Stimulated activated CD8-positive, alpha-beta memory T cell treated with anti-CD3 and anti-CD28 coated beads, Interleukin-7, amount 100 ng/mL, for 48 hours (primary cell): ENCODE data around the gene C19orf25.

ENCODE experiments used
- DNase-seq, 2 donors: peaks; one replicate each; pipeline ENCODE4 v3.0.0-alpha.2; 2020; ENCODE audit warnings: low read depth in 1 of 2; ENCODE audit errors: extremely low read depth in 1 of 2

C19orf25 gene

DNA sequence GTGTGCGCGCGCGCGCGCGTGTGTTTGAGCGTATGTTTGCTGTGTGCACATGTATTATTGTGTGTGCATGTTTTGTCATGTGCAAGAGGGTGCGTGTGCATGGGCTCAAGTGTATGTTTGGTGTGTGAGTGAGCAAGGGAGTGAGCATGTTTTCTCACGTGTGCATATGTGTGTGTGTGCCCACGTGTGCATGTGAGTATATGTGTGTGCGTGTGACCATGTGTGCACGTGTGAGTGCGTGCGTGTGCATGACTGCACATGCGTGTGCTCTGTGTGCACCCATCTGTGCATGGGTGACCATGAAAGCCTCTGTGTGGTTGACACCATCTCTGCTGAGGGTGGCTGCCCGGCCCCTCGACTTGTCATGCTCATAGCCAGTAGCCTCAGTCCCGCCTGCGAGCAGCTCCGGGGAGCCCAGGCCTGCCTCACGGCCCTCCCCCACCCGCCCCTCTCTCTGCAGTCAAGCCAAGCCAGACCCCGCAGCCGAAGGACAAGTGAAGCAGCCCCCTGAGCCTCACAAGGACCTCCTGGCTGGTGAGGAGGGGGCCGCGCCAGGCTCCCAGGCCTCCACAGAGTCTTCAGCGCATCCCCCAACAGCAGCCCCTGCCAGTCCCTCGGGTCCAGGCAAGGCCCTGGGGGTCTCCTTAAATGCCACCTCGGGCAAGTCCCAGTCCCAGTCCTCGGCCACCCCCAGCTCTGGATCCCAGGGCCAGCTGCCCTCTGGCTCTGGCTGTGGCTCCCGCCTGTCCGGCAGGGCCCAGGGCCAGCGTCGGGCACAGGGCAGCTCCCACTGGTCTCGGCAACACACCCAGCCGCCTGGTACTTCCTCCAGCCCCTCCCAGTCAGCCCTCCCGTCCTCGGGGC, 17.9 kb upstream of the C19orf25 start:
- DNase-seq, result no peak

- DNase-seq, result no peak
Observed at GRCh38 chr19:1495799-1496713, 17.0 kb upstream of the C19orf25 start.

DNA sequence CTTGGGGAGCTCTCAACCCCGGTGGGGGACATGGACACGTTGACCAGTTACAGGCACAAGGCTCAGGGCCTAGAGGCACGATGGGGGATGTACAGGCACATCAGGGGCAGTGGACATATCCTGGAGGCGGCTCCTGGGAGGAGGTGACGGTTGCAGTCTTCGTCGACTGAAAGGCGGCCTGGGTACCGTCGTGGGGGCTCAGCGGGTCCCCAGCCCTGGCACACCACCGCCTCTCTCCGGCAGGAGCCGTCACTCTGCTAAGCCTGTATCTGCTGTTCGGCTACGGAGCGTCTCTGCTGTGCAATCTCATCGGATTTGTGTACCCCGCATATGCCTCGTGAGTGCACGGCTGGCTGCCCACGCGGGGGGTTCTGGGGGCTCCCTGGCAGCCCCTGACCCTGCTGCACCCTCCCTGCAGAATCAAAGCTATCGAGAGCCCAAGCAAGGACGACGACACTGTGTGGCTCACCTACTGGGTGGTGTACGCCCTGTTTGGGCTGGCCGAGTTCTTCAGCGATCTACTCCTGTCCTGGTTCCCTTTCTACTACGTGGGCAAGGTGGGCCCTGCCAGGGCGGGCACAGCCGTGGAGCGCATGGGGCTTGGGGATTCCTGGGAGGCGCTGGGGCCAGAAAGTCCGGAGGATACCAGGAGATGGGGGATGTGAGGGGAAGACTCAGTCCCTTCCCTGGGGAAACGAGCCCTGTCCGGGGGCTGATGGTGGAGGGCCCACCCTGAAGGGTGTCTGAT, 16.2 kb upstream of the C19orf25 start:
- no peak for DNase-seq

GRCh38 chr19:1494115-1494815, 15.2 kb upstream of the C19orf25 start:
- no peak for DNase-seq

DNA sequence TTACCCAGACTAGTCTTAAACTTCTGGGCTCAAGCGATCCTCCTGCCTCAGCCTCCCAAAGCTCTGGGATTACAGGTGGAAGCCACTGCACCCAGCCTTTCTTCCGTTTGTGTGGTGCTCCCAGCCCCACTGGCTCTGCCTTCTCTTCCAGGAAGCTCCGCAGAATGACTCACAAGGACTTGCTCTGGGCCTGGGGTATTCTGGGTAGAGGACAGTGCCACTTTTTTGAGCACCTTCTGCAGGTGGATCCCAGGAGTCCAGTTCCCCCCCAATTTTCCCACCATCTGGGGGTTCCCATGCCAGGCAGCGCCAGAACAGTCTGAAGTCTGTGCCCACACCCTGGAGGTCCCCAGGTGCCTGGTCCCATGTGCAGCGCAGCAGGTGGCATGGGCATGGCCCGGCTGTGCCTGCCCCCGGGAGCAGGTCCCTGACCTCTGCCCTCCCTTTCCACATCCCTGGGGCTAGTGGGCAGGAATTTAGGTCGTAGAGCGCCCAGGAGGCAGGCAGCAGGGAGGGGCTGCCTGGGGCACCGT, 13.5 kb upstream of the C19orf25 start:
- DNase-seq, result no peak

DNA sequence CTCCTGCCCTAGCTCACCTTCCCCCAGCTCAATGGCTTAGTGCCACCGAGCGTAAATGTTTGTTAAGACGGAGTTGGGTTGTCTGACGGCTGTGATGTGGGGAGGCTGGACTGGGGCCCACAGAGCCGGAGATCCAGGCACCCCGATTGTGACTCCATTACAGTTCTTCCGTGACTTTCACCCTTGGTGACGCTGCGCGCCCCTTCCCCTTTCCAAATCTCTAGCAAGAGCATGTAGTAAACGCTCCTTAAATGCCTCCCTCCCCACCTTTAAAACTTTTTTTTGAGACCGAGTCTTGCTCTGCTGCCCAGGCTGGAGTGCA, 12.8 kb upstream of the C19orf25 start:
- no peak for DNase-seq

DNA sequence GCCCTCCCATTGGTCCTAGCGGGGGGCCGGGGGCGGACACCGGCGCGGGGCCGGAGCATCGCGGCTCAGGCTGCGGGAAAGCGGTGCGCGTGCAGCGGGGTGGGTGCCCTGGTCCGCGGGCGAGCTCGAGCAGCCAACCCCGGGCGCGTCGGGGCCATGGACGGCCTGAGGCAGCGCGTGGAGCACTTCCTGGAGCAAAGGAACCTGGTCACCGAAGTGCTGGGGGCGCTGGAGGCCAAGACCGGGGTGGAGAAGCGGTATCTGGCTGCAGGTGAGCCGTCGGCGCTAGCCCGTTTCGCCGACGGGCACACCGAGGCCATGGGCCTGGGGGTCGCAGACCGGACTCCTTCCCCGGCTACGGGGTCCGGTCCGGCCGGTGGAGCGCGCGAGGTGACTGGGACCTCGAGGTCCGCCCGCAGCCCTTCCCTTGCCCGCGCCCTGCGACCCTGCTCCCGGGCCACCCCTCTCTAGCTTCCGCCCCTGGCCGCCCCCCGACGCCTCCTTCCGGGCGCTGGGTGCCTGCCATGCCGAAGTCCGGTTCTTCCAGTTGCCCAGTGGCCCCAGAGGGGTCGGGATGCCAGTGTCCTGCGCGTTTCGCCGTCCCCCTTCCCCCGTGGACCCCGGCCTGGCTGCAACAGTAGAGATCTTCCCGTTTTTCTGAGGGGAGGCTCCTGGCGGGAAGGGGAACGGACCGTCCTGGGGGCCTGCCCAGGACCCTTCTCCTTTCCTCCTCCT, 12.3 kb upstream of the C19orf25 start, which contains the start of gene REEP6:
Gene REEP6, plus strand, starts transcription at position 68 of the 735 bp plus-strand sequence. Its CDS starts 89 bp downstream, at position 157.
- no peak for DNase-seq

DNA sequence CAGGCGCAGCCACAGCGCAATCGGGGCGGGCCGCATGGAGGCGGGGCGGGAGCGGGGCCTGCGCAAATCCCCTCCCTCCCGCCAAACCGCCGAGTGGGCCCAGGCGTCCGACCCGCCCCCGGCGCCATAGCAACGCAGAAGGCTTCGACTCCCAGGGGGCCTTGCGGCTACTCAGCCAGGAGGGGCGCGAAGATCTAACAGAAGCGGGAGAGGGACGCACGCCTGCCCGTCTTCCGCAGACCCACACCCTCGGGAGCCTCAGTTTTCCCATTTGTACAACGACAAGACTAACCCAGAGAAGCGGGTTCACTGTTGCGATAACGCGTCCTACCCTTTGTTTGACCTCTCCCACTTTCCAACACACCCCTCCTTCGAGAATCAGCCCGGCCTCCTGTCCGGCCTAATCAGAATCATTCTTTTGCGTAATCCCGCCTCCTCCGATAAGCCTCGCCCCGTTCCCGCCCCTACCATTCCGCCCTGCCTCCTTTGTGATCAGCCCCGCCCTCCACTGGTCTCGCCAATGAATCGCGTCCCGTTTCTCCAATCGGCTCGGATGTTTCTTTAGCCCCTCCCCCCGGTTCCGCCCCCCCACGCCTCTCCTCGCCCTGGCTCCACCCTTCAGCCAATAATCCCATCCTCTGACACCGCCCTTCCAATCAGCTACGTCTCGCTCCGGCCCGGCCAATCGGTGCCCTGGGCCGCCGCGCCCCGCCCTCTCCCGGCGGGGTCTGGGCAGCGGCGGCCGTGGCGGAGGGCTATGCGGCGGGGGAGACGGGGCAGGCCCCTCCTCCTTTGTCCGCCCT, 11.5 kb upstream of the C19orf25 start, which contains the start of gene PCSK4:
Gene PCSK4, minus strand, starts transcription at position 40 of the 803 bp plus-strand sequence. Its CDS starts 4 bp downstream, at position 36.
- peak; percentile 91 to 96 for DNase-seq

- no peak for DNase-seq
Observed at GRCh38 chr19:1489463-1490310, 10.7 kb upstream of the C19orf25 start.

DNA sequence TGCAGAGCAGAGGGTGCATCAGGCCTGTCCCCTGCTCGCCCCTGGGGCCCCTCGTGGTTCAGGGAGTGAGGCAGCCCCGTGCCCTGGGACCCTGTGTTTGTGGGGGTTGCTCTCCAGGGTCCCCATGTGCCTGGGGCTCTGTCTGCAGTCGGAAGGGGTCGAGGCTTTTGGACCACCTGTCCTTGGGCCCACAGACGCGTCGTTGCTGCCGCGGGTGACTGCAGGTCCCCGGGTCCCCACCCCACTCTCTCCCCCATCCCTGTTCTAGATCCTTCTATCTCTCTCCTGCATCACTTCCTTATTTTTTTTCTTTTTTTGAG, 9.2 kb upstream of the C19orf25 start:
- no peak for DNase-seq

DNA sequence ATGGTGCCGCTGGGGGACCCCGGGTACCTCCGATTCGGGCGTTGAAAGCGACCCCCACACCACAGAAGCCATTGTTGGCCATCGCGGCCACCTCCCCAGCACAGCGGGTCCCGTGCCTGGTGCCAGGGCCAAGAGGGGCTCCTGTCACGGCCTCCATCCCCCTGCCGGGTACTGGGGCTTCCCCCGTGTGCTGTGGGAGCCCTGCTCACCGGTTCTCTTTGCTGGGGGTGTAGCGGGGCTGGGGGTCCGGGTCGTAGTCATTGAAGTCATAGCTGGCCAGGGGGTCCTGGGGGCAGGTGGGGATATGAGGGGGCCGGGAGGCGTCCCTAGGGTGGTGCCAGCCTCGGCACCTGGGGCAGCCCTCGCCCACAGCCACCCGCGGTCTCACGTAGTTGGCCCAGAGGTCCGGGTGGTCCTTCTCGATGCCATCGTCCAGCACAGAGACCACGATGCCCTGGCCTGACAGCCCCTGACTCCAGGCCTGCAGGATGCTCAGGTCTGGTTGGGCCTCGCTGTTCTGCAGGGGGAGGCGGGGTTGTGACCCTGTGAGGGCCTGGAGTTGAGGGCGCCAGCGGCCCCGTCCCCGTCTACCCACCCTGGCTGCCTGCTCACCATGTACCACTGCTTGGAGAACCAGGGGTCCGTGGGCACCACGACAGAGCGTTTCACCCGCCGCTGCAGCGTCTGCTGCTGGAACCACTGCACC, 8.7 kb upstream of the C19orf25 start:
- no peak for DNase-seq

GRCh38 chr19:1486720-1487575, 7.9 kb upstream of the C19orf25 start:
- no peak for DNase-seq

DNA sequence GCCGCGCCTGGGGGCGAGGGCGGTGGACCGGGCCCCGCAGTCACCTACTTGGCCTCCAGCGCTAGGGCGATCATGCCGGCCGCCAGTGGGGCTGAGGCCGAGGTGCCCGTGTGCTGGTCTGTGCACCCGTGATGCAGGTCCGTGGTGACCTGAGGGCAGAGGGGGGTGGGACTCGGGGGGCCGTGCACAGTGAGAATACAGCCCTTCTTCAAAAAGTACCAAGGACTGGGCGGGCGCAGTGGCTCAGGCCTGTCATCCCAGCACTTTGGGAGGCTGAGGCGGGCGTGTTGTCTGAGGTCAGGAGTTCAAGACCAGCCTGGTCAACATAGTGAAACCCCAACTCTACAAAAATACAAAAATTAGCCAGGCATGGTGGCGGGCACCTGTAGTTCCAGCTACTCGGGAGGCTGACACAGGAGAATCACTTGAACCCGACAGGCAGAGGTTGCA, 5.0 kb upstream of the C19orf25 start:
- no peak for DNase-seq

DNA sequence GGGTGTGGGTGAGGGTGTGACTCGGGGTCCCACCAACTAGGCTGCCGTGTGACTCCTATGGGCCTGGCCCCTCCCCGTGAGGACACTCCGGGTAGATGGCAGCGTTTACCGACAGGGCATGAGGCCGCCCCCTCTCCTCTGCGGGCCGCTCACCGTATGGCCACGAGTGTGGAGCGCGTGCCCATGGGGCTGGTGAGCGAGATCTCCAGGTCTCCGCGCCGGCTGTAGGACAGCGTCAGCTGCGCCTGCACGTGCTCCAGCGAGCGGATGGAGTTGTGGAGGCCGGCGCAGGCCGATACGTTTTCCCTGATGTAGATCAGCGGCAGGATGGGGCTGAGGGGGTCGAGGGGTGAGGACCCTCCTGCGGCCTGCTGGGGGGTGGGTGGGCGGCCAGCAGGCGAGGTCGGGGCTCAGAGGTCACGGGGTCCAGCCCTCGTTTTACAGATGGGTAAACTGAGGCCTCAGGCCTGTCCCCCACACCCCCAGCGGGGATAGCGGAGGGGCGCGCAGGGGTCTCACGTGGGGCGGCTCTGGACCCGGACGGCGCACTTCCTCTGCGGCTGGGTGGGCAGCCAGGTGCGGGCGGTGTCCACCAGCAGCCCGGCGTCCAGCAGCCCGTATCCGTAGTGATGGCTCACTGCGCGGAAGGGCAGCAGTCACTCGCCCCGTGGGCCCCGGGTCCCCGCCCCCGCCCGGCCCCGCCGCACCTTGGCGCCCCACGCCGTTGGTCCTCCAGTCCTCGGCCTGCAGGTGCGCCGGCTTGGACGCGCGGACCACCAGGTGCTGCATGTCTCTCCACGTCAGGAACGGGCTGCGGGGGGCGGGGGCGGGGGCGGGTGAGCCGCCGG, 4.3 kb upstream of the C19orf25 start:
- no peak for DNase-seq

DNA sequence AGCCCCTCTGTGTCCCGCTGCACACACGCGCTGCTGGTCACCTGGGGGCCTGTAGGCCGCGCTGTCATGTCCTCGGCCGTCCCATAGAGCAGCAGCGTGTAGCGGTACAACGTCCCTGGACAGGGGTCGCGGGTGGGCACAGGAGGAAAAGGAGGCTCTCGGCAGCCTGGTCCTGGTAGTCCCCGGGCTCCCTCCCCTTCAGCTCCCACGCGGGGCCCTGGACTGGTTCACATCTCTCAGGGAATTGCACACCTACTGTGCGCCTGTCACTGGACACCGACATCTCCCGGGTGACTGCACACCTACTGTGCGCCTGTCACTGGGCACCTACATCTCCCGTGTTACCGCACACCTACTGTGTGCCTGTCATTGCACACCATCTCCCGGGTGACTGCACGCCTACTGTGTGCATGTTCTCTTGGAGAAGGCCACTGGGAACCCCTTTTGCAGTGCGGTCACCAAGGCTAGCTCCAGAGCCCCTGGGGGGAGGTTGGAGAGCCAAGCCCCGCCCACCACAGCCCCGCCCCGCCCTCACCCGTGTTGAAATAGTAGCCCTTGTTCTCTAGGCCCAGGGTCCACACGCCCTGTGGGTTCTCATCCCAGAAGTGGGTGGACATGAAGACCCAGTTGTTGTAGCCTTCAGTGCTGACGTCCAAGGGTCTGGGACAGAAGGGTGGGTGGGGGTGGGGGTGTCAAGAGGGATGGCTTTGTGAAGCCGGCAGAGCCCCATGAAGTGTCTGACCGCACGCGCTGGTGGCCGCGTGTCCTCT, 3.5 kb upstream of the C19orf25 start:
- DNase-seq, result no peak
